Stimulated activated CD4-positive, alpha-beta T cell treated with anti-CD3 and anti-CD28 coated beads, Interleukin-2, amount 100 ng/mL, for 48 hours (primary cell): ENCODE data around the gene SIM2.

Source experiments
- DNase-seq, 2 donors: peaks; one replicate each; pipeline ENCODE4 v3.0.0-alpha.2; 2020

The SIM2 gene

DNA sequence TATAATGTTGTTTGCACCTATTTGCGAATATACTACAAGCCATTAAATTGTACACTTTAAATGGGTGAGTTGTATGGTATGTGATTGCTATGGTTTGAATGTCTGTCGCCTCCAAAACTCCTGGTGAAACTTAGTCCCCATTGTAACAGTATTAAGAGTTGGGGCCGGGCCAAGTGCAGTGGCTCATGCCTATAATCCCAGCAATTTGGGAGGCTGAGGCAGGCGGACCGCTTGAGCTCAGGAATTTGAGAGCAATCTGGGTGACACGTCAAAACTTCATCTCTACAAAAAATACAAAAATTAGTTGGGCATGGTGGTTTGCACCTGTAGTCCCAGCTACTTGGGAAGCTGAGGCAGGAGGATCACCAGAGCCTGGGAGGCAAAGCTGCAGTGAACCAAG, 12.0 kb upstream of the SIM2 start:
- no peak for DNase-seq

DNA sequence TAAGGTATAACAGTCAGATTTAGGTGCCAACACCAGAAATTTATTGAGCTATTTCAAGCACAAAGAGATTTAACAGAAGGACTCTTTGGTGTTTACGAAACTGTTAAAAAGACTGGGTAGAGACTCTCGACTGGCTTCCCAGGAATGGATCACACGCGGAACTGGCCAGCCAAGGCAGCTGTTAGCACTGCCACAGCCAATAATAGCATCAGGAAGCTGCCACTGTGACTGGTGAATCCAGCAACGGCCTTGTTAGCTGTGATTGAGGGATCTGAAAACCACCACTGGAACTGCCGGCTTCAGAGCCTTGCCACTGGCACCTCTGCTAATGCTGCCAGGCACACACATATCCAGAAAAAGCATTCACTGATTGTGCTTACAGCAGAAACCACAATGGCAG, 10.6 kb upstream of the SIM2 start:
- no peak for DNase-seq

DNA sequence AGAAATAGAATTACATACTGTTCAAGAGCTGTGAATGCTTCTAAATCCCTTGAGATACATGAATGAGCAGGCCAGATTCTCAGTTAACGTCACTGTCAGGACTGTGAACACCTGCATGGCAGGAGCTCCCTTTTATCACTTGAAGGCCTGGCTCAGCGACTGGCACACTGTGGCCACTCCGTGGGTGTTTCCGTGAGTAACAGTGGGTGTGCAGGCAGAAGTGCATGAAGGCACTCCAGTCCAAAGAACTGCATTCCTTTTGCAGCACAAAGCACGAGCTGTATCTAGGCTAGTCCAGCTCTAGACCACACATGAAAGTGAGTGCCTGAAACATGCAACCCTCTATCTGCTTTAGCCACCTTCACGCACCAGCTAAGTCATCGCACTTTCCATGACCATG, 9.6 kb upstream of the SIM2 start:
- DNase-seq: no peak

DNA sequence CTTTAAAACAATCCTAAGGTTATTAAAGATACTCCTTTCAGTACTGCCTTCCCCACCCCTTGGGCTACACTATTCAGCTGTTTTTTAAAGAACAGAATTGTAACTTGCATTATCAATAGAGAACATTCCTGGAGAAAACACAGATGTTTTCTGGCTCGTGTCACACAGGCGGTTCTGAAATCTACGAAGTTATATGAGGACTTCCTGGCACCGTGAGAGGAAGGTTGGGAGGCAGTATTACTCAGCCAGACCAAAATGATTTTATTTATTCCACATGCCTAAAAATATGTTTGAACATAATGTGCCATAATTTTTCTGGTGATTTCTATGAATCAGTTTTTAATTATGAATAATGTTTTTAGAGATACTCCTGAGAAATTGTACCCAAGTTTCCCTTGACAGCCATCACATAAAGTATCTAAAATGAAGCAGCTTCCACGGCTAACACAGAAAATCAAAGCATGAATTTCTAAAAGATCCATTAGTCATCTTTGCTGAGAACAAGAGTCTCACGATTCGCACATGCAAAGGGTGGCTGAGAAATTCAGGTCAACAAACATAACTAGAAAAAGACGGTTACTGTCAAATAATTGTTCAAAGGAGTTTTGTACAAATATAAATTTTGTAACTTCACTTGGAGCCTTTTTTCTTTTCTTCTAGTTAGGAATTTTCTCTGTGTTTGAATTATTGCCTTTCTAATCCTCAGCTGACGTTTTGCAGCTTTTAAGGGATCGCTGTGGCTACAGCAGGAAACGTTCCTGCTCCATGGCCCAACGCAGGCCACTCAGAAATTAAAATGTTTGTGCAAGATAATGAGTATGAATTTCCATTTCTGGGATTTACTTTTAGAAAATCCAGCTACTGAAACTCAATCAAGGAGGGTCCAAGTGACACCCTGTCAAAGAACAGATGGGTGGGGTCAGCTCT, 8.0 kb upstream of the SIM2 start:
- DNase-seq: no peak

DNA sequence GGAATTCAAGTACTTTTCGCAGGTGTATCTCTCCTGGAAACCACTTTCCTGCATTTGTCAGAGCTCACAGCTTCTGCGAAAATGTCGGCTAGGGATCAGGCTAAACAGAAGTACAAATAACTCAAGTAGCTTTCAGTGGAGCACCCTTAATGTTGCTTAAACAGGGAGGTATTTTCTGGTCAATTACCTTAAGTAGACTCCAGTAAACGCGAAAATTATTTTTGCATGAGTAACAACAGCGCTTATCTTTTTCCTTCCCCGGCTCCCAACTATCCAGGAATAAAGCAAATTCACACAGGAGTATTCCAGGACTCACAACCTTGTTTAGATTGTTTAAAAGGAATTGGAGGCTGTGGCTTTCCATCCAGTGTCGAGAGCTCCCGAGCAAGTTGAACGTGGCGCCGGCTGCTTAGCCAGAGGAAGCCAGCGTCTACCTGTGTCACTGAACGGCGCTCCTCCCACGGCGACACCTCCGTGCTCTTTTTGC, 7.3 kb upstream of the SIM2 start:
- no peak for DNase-seq

DNA sequence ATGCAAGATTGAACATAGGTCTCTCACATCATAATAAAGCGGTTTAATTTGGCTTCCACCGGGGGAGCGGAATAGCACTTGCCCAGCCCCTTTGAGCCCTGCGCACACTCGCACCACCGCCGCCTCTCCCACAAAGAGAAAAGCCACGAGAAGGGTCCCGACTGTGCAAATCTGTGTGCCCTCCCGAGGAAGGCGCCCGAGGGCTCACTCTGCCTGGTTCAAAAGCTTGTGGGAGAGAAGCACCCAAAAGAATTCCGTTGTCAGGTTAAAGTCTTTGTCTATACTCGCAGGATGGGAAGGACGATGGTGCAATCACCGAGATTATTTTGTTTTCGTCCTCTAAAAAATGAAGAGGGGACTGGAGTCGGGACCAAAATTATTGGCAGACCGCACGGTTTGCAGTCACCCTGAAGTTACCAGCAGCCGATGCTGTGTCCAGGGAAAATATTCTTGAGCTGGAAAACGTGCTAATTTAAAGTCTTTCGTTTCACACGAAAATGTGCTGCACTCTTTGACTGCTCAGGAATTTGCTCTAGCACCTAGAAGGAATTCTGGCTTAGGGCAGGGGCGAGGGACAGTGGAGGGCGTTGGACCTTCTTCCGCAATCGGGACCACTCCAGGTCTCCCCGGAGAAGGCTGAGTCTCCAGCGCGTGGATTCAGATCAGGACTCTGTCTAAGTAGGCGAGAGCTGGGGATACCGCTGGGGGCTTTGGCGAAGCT, 6.6 kb upstream of the SIM2 start:
- no peak for DNase-seq

DNA sequence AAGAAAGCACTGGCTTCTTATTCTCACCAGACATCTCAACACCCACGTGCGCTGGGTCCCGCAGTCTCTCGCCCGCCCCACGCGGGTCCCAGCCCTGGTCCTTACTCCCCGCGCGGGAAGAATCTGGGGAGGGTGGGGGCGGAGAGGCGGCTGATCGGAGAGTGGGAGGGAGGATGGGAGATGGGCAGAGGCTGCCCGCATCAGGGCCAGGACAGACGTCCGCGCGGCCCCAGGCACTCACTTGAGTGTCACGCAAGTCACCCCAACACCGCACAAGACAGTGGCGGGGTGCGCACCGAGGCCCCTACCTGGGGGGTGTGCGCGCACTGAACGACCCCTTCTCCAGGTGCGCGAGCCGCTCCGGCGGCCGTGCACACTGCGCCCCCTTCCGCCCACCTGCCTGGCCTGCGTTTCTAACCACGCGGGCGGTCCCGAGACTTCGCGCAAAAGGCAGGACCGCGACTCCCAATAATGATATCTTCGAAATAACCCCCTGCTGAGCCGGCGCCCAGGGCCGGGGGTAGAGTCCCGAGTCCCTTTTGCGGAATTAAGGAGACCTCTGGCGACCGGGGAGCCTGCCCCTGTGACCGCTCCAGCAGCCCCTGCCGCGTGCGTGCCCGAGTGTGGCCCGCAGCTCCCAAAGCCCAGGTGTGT, 6.0 kb upstream of the SIM2 start:
- no peak for DNase-seq

DNA sequence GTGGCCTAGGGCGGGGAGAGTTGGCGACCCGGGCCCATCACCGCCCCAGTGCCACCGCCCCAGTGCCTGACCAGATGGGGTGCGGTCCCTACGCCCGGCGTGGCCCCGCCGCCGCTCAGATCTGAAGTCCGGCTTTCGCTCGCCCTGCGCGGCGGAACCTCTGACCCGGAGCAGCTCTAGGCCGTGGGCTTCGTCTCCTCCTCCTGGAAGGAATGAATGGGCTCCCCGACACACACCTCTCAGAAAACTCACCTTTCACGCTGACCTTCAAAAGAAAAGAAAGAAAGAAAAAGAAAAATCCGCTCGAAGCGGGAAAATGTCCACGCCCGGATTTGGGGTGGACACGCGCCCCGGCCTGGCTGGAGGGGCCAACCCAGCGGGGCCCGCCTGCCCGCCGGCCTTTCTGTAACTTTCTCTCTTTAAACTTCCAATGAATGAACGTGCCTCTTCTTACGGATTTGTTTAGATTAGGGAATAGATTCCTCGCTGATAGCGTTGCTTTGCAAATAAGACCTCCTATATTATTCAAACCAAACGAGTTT, 5.4 kb upstream of the SIM2 start:
- DNase-seq: no peak

DNA sequence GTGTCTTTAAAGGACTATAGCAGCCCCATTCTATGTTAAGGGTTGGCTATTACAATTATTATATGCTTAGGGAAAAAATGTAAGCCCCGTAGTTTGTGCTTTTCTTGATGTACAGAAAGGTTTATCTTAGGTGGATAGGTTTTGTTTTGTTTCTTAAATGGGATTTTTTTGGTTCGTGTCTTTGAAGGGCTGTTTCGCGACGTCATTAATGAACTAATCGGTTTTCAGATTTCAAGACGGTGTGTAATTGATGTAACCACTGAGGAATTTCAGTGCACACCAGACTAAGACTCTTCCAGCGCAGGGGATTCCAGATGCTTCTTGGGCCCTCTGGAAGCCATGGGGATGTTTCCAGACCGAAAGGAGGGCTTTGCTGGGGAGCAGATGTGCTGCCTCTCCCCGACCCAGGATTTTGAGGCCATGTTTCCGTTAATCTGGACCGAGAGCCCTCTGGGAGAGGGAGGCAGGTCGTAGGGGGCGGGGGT, 4.8 kb upstream of the SIM2 start:
- DNase-seq: no peak

DNA sequence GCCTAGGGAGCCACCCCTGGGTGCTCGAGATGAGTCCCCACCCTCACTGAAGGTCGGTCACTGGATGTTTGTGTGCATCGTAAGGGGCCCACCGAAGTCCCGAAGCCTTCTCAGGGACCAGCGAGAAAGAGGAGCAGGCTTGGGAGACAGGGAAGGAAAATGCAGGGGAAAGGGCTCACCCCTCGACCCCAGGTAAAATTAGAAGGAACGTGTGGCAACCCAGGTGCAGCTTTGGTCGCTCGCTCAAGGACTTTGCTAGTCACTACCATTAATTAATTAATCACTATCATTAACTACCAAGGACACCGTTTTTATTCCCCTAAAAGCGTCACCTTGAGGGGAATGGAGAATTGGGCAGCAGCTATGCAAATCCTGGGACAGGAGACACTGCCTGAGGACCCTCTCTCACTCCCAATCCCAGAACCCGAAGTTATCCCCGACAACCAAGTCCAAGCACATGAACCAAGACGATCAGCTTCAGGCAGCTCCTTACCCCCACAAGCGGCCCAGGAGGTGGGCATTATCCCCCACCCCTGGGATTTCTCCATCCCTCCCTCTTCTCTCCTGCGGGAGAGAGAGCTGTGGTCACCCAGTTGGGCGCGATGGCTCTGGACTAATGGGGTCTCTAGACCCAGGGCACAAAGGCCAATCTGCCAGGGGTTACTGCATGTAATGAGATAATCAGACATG, 4.2 kb upstream of the SIM2 start:
- DNase-seq: no peak

DNA sequence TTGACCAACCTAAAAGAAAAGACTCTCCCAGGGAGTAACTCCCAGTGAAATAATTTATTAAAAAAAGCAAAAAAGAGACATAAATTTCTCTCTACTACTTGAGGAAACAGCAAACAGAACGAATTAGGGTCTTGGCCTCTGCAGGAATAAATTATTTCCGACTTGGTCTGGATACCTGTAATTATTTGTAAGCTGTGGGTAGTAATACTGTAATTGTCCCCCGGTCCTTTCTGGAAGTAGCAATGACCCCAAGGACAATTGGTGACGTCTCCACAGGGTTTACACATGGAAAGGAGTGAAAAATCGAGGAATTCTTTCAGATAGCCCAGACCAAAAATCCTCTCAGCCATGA, 3.7 kb upstream of the SIM2 start:
- no peak for DNase-seq

DNA sequence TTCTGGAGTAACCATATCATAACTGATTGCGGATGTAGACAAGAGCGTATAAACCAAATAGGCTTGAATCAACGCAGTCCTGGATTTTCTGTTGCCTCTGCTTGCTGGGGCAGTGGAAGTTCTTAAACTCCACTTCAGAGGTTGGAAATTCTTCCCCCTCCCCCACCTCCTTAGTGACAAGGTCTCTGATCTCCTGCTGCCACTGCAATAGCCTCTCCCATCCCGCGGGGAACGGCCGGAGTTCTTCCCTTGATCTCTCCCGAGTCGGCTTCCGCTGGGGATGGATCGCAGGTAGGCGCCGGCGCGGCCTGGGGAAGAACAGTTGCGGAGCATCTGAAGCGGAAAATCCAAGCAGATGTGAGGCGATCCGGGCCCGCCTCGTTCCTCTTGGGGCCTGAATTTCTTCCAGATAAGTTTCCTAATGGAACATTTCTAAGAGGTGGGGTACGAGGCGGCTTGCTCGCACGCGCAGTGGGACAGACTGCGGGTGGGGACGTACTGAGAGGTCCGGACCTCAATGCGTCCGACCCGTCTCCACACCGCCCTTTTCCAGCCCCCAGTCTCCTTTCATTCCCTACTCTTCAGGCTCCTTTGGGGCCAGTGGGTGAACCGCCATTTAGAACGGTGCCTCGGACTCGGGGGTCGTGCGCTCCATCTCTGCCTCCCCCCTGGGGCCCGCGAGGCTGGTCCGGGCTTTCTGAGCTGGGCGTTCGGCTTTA, 3.1 kb upstream of the SIM2 start:
- no peak for DNase-seq

DNA sequence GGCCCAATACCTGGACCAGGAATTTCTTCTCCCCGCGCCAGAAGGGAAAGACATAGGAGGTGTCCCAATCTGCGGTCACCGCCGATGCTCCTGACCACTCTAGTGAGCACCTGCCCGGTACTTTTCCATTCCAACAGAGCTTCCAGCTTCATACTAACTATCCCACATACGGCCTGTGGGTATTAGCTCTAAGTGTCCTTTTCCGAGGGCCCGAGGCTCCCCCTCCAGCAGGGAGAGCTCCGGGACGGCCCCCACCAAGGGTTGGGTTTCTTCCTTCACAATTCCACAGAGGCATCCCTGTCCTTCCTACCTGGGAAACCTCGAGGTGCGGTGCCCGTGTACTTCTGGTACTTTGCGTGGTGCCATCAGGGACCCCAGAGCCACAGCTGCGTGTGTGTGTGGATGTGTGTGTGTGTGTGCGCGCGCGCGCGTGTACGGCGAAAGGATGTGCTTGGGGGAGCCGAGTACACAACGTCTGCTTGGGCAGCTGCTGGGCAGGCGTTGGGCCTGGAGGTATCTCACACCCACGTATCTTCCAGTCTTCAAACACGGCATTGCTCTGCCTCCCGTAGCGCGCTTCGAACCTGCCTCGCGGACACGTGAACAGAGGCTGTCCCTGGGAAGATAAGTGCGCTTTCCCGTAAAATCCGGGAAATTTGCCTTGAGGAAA, 2.4 kb upstream of the SIM2 start:
- DNase-seq: no peak

DNA sequence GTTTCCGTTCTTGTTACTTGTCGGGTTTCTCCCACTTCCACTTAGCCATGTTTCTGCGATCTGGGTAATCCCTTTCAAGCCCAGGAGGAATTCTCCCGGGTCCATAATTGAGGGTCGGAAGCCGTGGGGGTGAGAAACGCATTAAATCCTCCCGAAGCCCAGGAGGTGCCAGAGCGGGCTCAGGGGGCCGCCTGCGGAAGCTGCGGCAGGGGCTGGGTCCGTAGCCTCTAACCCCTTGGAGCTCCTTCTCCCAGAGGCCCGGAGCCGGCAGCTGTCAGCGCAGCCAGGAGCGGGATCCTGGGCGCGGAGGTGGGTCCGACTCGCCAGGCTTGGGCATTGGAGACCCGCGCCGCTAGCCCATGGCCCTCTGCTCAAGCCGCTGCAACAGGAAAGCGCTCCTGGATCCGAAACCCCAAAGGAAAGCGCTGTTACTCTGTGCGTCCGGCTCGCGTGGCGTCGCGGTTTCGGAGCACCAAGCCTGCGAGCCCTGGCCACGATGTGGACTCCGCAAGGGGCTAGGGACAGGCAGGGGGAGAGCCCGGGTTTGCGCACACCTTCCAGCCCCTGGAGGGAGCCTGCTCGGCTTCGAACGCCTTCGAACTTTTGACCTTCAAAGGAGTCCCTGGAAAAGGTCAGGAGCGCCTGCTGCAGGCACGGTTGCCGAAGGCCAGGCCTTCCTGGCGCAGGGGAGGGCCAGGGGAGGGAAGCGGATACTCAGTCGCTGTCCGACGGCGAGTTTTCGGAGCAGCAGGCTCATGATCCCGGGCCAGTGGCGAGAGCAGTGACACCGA, 1.7 kb upstream of the SIM2 start:
- no peak for DNase-seq

DNA sequence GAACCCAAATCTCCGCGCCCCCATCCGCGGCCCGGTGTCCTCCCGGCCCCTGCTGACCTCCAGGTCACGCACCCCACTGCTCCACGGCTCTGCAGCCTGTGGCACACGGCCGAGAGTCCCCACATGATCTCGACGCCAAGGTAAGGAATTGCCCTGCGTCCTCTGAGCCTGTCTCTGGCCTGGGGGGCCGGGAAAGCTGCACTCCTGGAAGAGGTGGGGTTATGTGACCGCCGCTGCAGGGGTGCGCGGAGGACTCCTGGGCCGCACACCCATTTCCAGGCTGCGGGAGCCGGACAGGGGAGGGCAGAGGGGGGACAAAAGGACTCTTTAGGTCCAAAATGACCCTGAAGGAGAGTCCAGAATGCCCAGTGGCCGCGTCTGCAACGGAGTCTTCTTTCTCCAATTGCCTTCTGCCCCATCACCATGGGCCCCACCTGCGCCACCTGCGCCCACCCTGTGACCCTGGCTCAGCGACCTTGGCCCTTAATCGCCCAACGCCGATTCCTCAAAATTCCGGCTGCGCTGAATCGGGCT, 997 bp upstream of the SIM2 start:
- no peak for DNase-seq

DNA sequence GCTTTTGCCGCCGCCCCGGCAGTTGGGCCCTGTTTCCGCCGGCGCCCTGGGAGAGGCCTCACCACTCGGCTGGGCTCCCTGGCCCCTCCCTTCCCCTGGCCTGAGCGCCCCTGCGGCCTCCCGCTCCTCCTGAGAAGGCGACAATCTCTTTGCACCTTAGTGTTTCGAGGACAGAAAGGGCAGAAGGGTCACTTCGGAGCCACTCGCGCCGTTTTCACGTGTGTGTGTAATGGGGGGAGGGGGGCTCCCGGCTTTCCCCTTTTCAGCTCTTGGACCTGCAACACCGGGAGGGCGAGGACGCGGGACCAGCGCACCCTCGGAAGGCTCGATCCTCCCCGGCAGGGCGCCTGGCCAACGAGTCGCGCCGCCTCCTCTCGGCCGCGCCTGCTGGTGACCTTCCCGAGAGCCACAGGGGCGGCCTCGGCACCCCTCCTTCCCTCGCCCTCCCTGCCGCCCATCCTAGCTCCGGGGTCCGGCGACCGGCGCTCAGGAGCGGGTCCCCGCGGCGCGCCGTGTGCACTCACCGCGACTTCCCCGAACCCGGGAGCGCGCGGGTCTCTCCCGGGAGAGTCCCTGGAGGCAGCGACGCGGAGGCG, 432 bp upstream of the SIM2 start:
- no peak for DNase-seq

DNA sequence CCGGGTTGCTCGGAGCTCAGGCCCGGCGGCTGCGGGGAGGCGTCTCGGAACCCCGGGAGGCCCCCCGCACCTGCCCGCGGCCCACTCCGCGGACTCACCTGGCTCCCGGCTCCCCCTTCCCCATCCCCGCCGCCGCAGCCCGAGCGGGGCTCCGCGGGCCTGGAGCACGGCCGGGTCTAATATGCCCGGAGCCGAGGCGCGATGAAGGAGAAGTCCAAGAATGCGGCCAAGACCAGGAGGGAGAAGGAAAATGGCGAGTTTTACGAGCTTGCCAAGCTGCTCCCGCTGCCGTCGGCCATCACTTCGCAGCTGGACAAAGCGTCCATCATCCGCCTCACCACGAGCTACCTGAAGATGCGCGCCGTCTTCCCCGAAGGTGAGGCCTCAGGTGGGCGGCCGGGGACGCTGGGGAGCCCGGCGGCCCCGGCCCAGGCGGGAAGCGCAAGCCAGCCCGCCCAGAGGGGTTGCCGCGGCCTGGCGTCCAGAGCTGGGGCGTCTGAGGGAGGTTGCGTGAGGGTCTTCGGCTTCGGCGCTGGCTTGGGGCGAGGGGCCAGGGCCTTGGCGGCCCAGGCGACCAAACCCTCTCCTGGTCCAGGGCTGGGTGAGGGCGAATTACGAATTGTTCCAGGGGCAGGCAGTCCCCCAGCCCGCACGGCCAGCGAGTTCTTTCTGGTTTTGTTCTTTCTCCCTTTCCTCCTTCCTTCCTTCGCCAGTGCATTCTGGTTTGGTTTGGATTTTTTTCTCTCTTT, 805 bp downstream of the SIM2 start:
- no peak for DNase-seq

DNA sequence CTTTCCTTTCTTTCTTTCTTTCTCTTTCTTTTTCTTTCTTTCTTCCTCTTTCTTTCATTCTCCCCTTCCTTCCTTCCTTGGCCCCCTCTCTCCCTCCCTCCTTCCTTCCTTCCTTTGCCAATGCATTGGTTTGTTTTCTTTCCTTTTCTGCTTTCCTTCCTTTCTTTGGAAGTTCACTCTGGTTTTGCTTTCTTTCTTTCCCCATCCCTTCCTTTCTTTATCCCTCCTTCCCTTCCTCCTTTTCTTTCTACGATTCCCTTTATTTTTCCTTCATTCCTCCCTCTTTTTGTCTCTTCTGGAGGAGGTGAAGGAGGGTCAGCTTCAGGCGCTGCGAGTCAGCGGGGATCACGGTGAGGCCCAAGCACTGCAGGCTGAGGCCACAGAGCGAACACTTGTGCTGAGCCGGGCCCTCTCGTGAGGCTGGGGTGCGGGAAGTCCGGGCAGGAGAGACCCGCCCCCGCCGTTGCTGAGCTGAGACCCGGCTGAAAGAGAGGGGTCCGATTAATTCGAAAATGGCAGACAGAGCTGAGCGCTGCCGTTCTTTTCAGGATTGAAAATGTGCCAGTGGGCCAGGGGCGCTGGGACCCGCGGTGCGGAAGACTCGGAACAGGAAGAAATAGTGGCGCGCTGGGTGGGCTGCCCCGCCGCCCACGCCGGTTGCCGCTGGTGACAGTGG, 1.5 kb downstream of the SIM2 start:
- DNase-seq: no peak
